GM21528 (cell line): ENCODE data around the gene ABCA7.

Experiments
- ATAC-seq: cut with Tn5 transposase; IDR thresholded peaks from one replicate; pipeline ENCODE4 v1.9.1; 2021; ENCODE audit warnings: mild to moderate bottlenecking, moderate library complexity; ENCODE audit not compliant: unreplicated experiment, low FRiP score

ABCA7 gene

GRCh38 chr19:1070931-1071791 is 31.3 kb downstream of the ABCA7 start:
- no peak for ATAC-seq

- no peak for ATAC-seq
These were observed 32.6 kb downstream of the ABCA7 start for GRCh38 chr19:1072371-1073015.

GRCh38 chr19:1073063-1073955 is 33.4 kb downstream of the ABCA7 start:
- ATAC-seq = no peak

GRCh38 chr19:1073956-1074517 is 34.1 kb downstream of the ABCA7 start:
- no peak for ATAC-seq

- ATAC-seq = peak; percentile 30
These were observed 34.8 kb downstream of the ABCA7 start for GRCh38 chr19:1074544-1075283.

GRCh38 chr19:1076046-1076386 is 36.1 kb downstream of the ABCA7 start:
- ATAC-seq = no peak

- ATAC-seq = peak; percentile 43
These were observed 37.0 kb downstream of the ABCA7 start for GRCh38 chr19:1076951-1077350.

- ATAC-seq = no peak
These were observed 39.7 kb downstream of the ABCA7 start for GRCh38 chr19:1079566-1080111.

GRCh38 chr19:1080360-1081161 is 40.7 kb downstream of the ABCA7 start:
- no peak for ATAC-seq

GRCh38 chr19:1081301-1082164 is 41.6 kb downstream of the ABCA7 start:
- ATAC-seq = no peak

- no peak for ATAC-seq
These were observed 42.4 kb downstream of the ABCA7 start for GRCh38 chr19:1082165-1082927.

- ATAC-seq = no peak
These were observed 43.3 kb downstream of the ABCA7 start for GRCh38 chr19:1082928-1083816.

- ATAC-seq = no peak
These were observed 44.3 kb downstream of the ABCA7 start for GRCh38 chr19:1084024-1084868.

GRCh38 chr19:1085053-1085658 is 45.2 kb downstream of the ABCA7 start:
- no peak for ATAC-seq
